HG03025 (cell line): ENCODE data around the gene MAP6.
A peak's percentile ranks its signal among the peaks of the same experiment; 100 is the strongest.

Source experiments
- ATAC-seq: cut with Tn5 transposase; IDR thresholded peaks from one replicate; pipeline ENCODE4 v1.9.1; 2021; ENCODE audit warnings: mild to moderate bottlenecking, moderate library complexity; ENCODE audit not compliant: unreplicated experiment, low FRiP score

Gene MAP6

GRCh38 chr11:75574698-75575602 lies 93.9 kb downstream of the MAP6 start:
- no peak for ATAC-seq

DNA sequence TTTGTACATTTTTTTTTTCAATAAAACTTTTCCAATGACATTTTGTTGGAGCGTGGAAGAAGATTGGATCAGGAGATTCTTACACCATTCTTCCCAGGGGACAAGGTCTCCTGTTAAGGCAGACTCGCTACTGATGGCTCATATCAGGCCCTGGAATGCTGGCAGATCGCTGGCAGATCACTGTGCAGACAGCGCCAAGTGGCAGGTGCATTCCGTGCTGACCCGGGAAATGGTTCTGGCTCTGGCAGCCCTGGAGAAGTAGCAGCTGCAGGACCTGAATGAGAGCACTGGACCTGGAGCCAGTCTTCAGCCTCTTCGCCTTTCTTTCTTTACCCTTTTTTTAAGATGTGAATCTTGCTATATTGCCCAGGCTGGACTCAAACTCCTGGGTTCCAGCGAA lies 96.1 kb downstream of the MAP6 start:
- ATAC-seq = no peak

DNA sequence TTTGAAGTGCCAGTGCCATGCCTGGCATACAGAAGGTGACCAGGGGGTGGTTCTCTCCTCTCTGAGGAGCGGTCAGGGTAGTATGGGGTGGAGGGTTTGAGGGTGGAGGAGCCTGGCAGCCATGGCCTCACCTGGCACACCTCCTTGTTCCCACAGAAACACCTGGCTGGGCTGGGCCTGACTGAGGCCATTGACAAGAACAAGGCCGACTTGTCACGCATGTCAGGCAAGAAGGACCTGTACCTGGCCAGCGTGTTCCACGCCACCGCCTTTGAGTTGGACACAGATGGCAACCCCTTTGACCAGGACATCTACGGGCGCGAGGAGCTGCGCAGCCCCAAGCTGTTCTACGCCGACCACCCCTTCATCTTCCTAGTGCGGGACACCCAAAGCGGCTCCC lies 97.2 kb downstream of the MAP6 start:
- no peak for ATAC-seq

GRCh38 chr11:75570559-75571139 lies 98.2 kb downstream of the MAP6 start:
- no peak for ATAC-seq

GRCh38 chr11:75568616-75569219 lies 100.1 kb downstream of the MAP6 start:
- ATAC-seq = no peak

- no peak for ATAC-seq
Observed at GRCh38 chr11:75567971-75568370, 100.9 kb downstream of the MAP6 start.

DNA sequence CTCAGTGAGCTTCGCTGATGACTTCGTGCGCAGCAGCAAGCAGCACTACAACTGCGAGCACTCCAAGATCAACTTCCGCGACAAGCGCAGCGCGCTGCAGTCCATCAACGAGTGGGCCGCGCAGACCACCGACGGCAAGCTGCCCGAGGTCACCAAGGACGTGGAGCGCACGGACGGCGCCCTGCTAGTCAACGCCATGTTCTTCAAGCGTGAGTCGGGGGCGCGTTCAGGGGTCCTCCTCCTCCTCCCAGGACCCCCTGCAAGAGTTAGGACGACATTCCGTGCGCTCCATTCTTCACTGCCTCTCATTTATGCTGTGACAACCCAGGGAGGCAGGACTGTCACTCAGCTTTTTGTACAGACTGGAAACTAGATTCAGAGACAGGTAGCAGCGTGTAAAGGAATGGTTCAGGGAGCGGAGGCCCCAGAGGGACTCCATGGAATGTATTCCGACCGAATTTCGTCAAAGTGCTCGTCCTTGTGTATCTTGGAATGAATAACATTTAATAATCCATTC lies 102.0 kb downstream of the MAP6 start:
- no peak for ATAC-seq

DNA sequence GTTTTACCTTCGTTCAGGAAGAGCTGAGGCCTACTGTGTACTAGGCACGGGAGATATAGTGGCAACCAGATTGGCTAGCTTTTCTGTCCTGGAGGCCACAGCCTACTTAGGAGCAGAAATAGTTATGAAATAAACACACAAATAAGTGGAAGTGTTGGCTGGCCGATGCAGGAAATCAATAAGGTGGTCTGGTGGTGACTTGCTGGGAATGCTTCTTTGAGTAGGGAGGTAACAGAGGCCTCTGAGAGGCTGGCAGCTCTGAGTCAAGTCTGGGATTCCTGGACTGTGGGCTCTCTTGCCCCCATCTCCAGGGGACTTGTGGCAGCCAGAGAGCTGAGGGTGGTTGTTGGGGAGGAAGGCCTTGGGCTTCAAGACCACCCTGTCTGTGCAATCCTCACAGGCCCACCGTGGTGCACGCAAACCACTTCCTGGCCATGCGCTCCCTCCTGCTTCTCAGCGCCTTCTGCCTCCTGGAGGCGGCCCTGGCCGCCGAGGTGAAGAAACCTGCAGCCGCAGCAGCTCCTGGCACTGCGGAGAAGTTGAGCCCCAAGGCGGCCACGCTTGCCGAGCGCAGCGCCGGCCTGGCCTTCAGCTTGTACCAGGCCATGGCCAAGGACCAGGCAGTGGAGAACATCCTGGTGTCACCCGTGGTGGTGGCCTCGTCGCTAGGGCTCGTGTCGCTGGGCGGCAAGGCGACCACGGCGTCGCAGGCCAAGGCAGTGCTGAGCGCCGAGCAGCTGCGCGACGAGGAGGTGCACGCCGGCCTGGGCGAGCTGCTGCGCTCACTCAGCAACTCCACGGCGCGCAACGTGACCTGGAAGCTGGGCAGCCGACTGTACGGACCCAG lies 102.7 kb downstream of the MAP6 start:
- ATAC-seq = no peak

DNA sequence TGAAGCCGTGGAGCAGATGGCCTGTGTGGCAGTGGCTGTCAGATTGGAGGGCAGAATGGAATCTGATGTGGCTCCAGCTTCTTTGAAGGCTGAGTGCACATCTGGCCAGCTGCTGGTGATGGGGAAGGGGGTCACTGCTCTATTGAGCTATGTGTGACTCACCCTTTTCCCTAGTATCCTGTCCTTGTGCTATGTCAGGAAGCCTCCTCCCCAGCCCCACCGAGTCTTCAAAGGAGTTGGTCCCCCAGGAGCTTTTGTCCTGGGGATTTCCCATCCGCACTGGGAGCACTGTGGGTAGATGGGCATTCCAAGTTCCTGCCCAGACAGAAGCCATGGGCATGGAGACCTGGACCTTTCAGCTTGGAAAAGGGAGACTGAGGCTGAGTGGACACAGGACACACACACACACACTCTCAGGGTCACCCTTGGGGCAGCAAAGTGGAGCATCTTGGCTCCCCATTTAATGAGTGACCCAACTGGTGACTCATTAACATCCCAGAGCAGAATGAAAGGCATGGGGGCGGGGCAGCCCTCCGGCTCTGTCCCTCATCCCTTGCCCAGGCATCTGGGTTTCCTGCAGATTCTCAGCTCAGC lies 103.5 kb downstream of the MAP6 start:
- ATAC-seq = no peak

DNA sequence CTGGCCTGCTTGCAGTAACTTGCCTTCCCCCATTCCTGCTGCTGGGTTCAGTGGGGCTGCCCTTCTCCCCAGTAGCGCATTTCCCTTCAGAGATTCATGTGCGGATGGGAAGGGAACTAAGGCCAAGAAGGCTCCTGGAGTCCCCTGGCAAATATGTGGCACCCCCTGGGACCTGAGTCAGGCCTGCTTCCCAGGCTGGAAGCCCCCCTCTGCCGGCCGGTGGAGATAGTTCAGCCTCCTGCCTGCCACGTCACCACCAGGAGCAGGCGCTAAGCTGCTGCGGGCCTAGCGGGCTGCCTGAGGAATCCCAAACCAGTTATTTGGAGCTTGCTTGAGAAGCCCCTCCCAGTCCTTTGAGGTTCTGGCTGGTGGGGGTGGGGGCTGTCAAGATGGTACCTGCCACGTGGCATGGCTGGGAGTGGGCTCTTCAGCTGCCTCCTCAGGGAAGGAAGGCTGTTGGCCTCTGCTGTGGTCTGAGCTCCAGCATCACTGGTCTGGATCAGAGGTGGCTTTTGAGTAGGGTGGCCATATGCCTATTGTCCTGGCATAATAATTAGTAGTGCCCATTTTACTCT lies 104.8 kb downstream of the MAP6 start:
- no peak for ATAC-seq

DNA sequence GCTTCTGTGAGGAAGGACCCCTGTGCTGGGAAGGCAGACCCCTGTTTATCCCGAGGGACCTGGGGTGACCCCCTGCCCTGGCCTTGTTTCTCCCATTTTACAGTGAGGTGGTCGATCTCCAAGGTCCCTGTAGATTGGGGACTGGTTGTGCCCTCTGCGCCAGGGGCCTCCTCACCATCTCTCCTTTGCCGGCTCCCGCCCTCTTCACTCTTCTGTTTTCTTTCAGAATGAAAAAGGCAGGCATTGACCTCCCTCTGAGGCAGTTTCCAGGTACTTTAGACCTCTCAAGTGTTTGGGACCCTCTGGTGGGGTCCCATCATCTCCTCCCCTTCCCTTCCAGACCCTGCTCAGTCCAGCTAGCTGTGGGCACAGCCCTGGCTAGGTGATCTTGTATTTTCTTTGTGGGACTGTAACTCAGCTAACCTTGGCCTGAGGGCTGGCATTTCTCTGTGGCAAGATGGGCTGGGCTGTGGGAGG lies 105.3 kb downstream of the MAP6 start:
- no peak for ATAC-seq

DNA sequence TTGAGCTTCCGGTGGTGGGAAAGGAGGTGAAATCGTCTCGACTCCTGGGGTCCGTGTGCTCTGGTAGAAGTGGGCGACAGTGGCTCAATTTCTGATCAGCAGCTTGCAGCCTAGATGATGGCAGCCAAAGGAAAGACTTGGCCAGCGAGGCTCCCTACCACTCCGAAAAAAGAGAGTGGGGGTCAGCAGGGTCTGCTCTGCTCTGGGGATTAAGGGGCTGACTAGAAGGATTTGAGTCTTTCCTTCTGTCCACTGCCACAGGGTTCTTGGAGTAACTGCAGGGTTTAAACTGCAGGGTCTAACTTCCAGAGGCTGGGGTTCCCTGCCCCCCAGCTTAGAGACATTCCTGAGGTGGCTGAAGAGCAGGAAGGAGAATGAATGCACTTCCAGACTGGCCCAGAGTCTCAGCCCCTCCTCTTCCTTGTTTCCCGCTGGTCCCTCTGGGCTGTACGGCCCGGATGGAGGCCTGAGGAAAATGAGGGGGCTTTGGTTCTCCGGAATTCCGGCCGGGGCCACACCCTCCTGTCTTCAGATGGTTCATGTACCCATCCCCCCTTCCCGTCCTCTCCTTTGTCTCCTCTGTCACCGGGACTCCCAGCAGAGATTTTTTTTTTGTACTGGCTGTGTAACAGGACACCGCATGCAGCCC lies 105.9 kb downstream of the MAP6 start:
- no peak for ATAC-seq

- peak; percentile 66 for ATAC-seq
Observed at GRCh38 chr11:75562048-75562835, 106.6 kb downstream of the MAP6 start, which contains the start of gene SERPINH1. TSS of gene SERPINH1 (plus strand) at chr11:75562253. CDS start at chr11:75566350, 4,097 bp downstream.

- ATAC-seq = peak; percentile 4
Observed at GRCh38 chr11:75561426-75562047, 107.3 kb downstream of the MAP6 start.

GRCh38 chr11:75560644-75561043 lies 108.2 kb downstream of the MAP6 start:
- no peak for ATAC-seq

GRCh38 chr11:75558939-75559843 lies 109.6 kb downstream of the MAP6 start:
- no peak for ATAC-seq
